ENCODE measurements around the gene SPAG6. TPM values are rescaled to one million over a fixed set of nuclear protein-coding genes. Genes with fewer than 3 reads are reported as not detected.
A peak's percentile ranks its signal among the peaks of the same experiment; 100 is the strongest.

Gene SPAG6
- total and polyA plus RNA-seq, 9 of the 15 experiments (the other 6 are each of a cell fraction or from before 2014, with no cell fraction given) = 3.5 to 23.1 (median 11.8) TPM

- no peak for TF ChIP-seq ETS2 (tag; IDR thresholded peaks at IDR 0.05; ENCODE audit: borderline replicate concordance, poor library complexity, severe bottlenecking)
Observed at GRCh38 chr10:22363305-22363704, 18.0 kb downstream of the SPAG6 start (continued).

- Histone ChIP-seq H3K79me2 (ENCODE audit: control insufficient read depth, insufficient read depth, low read length) (no peaks in the 10 kb centered on the region), H3K4me1 (replicated peaks in 1 of 2; ENCODE audit: control insufficient read depth in 2 of 2, insufficient read depth in 2 of 2, low read length in 2 of 2) (peaks cover 0 to 11% of the 10 kb centered on the region in 2 experiments; a peak in 2 of 5 replicates), H3K27me3 (ENCODE audit: control insufficient read depth in 2 of 2, insufficient read depth in 2 of 2, low read length in 2 of 2) (no peaks in the 10 kb centered on the region), H3K4me3 (no peak overlapping the region), H3K9me3 (replicated peaks; ENCODE audit: control insufficient read depth, insufficient read depth, low read depth, low read length) (no peaks in the 10 kb centered on the region), H3K4me2 (ENCODE audit: insufficient read depth, low read length) (no peak overlapping the region), H3K36me3 (ENCODE audit: control insufficient read depth, insufficient read depth, low read length) (no peaks in the 10 kb centered on the region), H4K20me1 (replicated peaks; ENCODE audit: control insufficient read depth, insufficient read depth, low read length) (no peaks in the 10 kb centered on the region), H3K9me1 (ENCODE audit: control insufficient read depth, insufficient read depth, low read length) (no peaks in the 10 kb centered on the region), H3K9ac (ENCODE audit: insufficient read depth in 1 of 2, low read depth in 2 of 2, low read length in 2 of 2) (no peak overlapping the region), H3K27ac (ENCODE audit: extremely low read depth, low read depth, low read length) (no peak overlapping the region), H2AFZ (ENCODE audit: low read depth, low read length) (no peak overlapping the region)
- ChIA-PET CTCF (ENCODE audit: low intra/inter-chr PET ratio) (no interaction called here), POLR2A (interaction anchor here (0.7 to 0.8 kb wide), 2 partner anchors 11 to 134 kb away, joined by 3 read pairs; no protein-coding TSS in a partner anchor)
- no peak for DNase-seq (ENCODE audit: extremely low read depth in 1 of 4, low spot score in 3 of 4)
- FAIRE-seq = no peak
- BruUV-seq (replicated peaks) = no TSS peak
- no peak for ATAC-seq
- intact Hi-C loops (cut with micrococcal nuclease) = no loop called here
- TF ChIP-seq BDP1 (IDR thresholded peaks at IDR 0.05; ENCODE audit: insufficient read depth, insufficient read length) = no peak
- TF ChIP-seq TCFL5 (CRISPR knock-in tag; conservative IDR thresholded peaks at IDR 0.05) = no peak
- TF ChIP-seq C11orf30 (IDR thresholded peaks at IDR 0.05; ENCODE audit: low read depth) = peak; percentile 61
- no peak for TF ChIP-seq ZNF444 (CRISPR knock-in tag; IDR thresholded peaks at IDR 0.05)
- TF ChIP-seq ZNF23 (CRISPR knock-in tag; IDR thresholded peaks at IDR 0.05) = no peak
- TF ChIP-seq MAFG (tag; conservative IDR thresholded peaks at IDR 0.05) = peak; percentile 37
- TF ChIP-seq MAFF (IDR thresholded peaks at IDR 0.05; ENCODE audit: low read length) = no peak; the same call in 1 of the 2 replicates
- TF ChIP-seq ETV5 (CRISPR knock-in tag; IDR thresholded peaks at IDR 0.05; ENCODE audit: low read depth) = no peak
- no peak for TF ChIP-seq TCF15 (CRISPR knock-in tag; IDR thresholded peaks at IDR 0.05)
- TF ChIP-seq KLF16 (IDR thresholded peaks at IDR 0.05) = no peak
- TF ChIP-seq ZNF316 (IDR thresholded peaks at IDR 0.05) = peak; percentile 64
- TF ChIP-seq ATF7 (IDR thresholded peaks at IDR 0.05) = no peak
- TF ChIP-seq ZNF431 (CRISPR knock-in tag; IDR thresholded peaks at IDR 0.05) = no peak
- no peak for TF ChIP-seq DACH1 (IDR thresholded peaks at IDR 0.05; ENCODE audit: partially characterized antibody)
- TF ChIP-seq PTRF (tag; IDR thresholded peaks at IDR 0.05) = no peak
- no peak for TF ChIP-seq ZNF785 (CRISPR knock-in tag; IDR thresholded peaks at IDR 0.05)
- in situ Hi-C loops (cut with MboI) = no loop called here
- WGBS (ENCODE audit: insufficient coverage, low coverage, missing lambda C conversion rate) = 78% methylated on average over 5 of the region's 5 CpGs
Observed at GRCh38 chr10:22364407-22365140, 19.3 kb downstream of the SPAG6 start.
